PC-3 (cell line): ENCODE results near the gene THAP2. TPM values are rescaled to one million over a fixed set of nuclear protein-coding genes. Genes with fewer than 3 reads are reported as not detected.

ENCODE experiments used
- ATAC-seq: fragments of 200-7000 bp; cut with Tn5 transposase; 2 replicates; pipeline ENCODE4 v1.9.1; 2020; ENCODE audit warnings: mild to moderate bottlenecking, moderate library complexity
- Bru-seq: library from RNA; stranded (reverse); fragments of 400-500 nt; gene quantifications from one replicate; lab custom pipeline; 2021; lab: Mats Ljungman, UMichigan
- BruChase-seq, 2 experiments: library from RNA; stranded (reverse); fragments of 400-500 nt; gene quantifications; one replicate each; lab custom pipeline; 2021; lab: Mats Ljungman, UMichigan
- BruUV-seq: library from RNA; stranded (reverse); fragments of 400-500 nt; replicated peaks from 2 replicates; lab custom pipeline; 2021; lab: Mats Ljungman, UMichigan
- CTCF ChIA-PET: fragments of 300-600 bp; sonication (Branson Sonifier 250); formaldehyde crosslinking; loops from one replicate; lab custom pipeline; 2022; ENCODE audit warnings: antibody characterized with exemption; lab: Charles Lee
- POLR2A ChIA-PET: fragments of 300-600 bp; sonication (Branson Sonifier 250); formaldehyde crosslinking; loops from one replicate; lab custom pipeline; 2022; ENCODE audit warnings: antibody characterized with exemption; ENCODE audit not compliant: unreplicated experiment; lab: Charles Lee
- DNase-seq: peaks from one replicate; pipeline ENCODE4 v3.0.0-alpha.2; 2015
- H2AFZ ChIP-seq: fragments of 300-600 bp; sonication (generic); 2 replicates; pipeline ENCODE4 v1.6.0; 2016; ENCODE audit warnings: antibody characterized with exemption, low read length
- H3F3A ChIP-seq: fragments of 300-600 bp; sonication (generic); one replicate; pipeline ENCODE4 v1.6.0; 2017; ENCODE audit warnings: antibody characterized with exemption, low read length, control low read depth, mild to moderate bottlenecking; ENCODE audit not compliant: unreplicated experiment
- H3K27ac ChIP-seq: fragments of 300-600 bp; sonication (generic); 2 replicates; pipeline ENCODE4 v1.5.1; 2016; ENCODE audit warnings: mild to moderate bottlenecking, low read length
- H3K27me3 ChIP-seq: fragments of 300-600 bp; sonication (generic); 2 replicates; pipeline ENCODE4 v1.6.1; 2016; ENCODE audit warnings: low read length, mixed read lengths
- H3K36me3 ChIP-seq: fragments of 300-600 bp; sonication (generic); 2 replicates; pipeline ENCODE4 v1.6.1; 2016; ENCODE audit warnings: low read depth, mixed run types, low read length, mixed read lengths
- H3K4me1 ChIP-seq: fragments of 300-600 bp; sonication (generic); 2 replicates; pipeline ENCODE4 v1.5.1; 2016; ENCODE audit warnings: low read length; ENCODE audit not compliant: insufficient read depth
- H3K4me2 ChIP-seq: fragments of 300-600 bp; sonication (generic); 2 replicates; pipeline ENCODE4 v1.6.0; 2016; ENCODE audit warnings: low read length
- H3K4me3 ChIP-seq: fragments of 300-600 bp; sonication (generic); 2 replicates; pipeline ENCODE4 v1.5.1; 2016; ENCODE audit warnings: mild to moderate bottlenecking, low read length, mixed read lengths
- H3K79me2 ChIP-seq: fragments of 300-600 bp; sonication (generic); 2 replicates; pipeline ENCODE4 v1.6.1; 2017; ENCODE audit warnings: low read length, mixed read lengths
- H3K9ac ChIP-seq: fragments of 300-600 bp; sonication (generic); 2 replicates; pipeline ENCODE4 v1.6.0; 2016; ENCODE audit warnings: mild to moderate bottlenecking, low read length
- H3K9me2 ChIP-seq: fragments of 300-600 bp; sonication (generic); replicated peaks from 2 replicates; pipeline ENCODE4 v1.6.1; 2016; ENCODE audit warnings: mixed run types, low read length, mixed read lengths
- H3K9me3 ChIP-seq: fragments of 300-600 bp; sonication (generic); 2 replicates; pipeline ENCODE4 v1.6.1; 2016; ENCODE audit warnings: low read length, mixed read lengths
- H4K20me1 ChIP-seq: fragments of 300-600 bp; sonication (generic); 2 replicates; pipeline ENCODE4 v1.6.1; 2016; ENCODE audit warnings: low read length, mixed read lengths
- CTCF ChIP-seq: fragments of 300-600 bp; sonication (generic); conservative IDR thresholded peaks from 2 replicates; pipeline ENCODE4 v1.5.1; 2017; ENCODE audit warnings: antibody characterized with exemption, low read depth, mild to moderate bottlenecking, low read length
- EZH2 ChIP-seq: fragments of 300-600 bp; sonication (generic); IDR thresholded peaks from one replicate; pipeline ENCODE4 v1.6.1; 2017; ENCODE audit warnings: antibody characterized with exemption, mild to moderate bottlenecking, low read length; ENCODE audit not compliant: unreplicated experiment
- EZH2phosphoT487 ChIP-seq: fragments of 300-600 bp; sonication (generic); IDR thresholded peaks from 2 replicates; pipeline ENCODE4 v1.6.1; 2018; ENCODE audit warnings: mild to moderate bottlenecking, antibody characterized with exemption, low read length, borderline replicate concordance
- intact Hi-C: fragments of 100-400 bp; cut with micrococcal nuclease; formaldehyde crosslinking; loops from 2 replicates; pipeline ENCODE4 v1.9.0; 2023
- long read RNA-seq: library from polyadenylated mRNA; unstranded; transcript quantifications from one replicate; pipeline ENCODE4 v2.0.0, GENCODE V29; 2021; ENCODE audit not compliant: unreplicated experiment
- total RNA-seq: library from RNA; depleted of rRNA; stranded (reverse); fragments of >200 nt; gene quantifications from 2 replicates; pipeline ENCODE4 v1.2.3, GENCODE V29; 2014; rRNA removed

The THAP2 gene
- 1.2 and 2.4 TPM in 2 replicates for total RNA-seq
- percentile 60 among the genes with signal in this experiment for Bru-seq, nascent RNA
- percentile 75 among the genes with signal in this experiment for BruChase-seq, experiment 1, labeled RNA remaining after a 6-hour chase
- percentile 69 among the genes with signal in this experiment for BruChase-seq, experiment 2, labeled RNA remaining after a 2-hour chase
- long read RNA-seq, full-length matches to known transcripts: 11 of 15 reads
- long read RNA-seq, partial matches to known transcripts: 0 of 15 reads
- long read RNA-seq, other reads (novel, unspliced or antisense): 4 of 15 reads

GRCh38 chr12:71663561-71664410, at the start of gene THAP2, which contains the start of gene ZFC3H1:
TSS of gene THAP2 (plus strand) at chr12:71664301. CDS start at chr12:71664510, 209 bp downstream.
TSS of gene ZFC3H1 (minus strand) at chr12:71663848. CDS start at chr12:71663610, 238 bp downstream.
- CTCF ChIA-PET: interaction anchor here (0.6 to 1.5 kb wide), 3 partner anchors 22 to 83 kb away, joined by 3 to 6 read pairs (median 5); partner anchors contain the start of gene TMEM19
- Histone ChIP-seq H3K4me1 (peaks cover 18% of the 10 kb centered on the region), H3F3A (no peaks in the 10 kb centered on the region), H2AFZ (peak within 1 kb of the TSS; percentile 94), H3K9me3 (no peaks in the 10 kb centered on the region), H3K36me3 (peaks cover 20% of the 10 kb centered on the region), H3K9me2 (no peaks in the 10 kb centered on the region), H3K79me2 (peaks cover 70% of the 10 kb centered on the region), H4K20me1 (peaks cover 18% of the 10 kb centered on the region), H3K4me3 (peak within 1 kb of the TSS; percentile 95), H3K9ac (peak within 1 kb of the TSS; percentile 95), H3K27ac (peak within 1 kb of the TSS; percentile 87), H3K27me3 (no peaks in the 10 kb centered on the region), H3K4me2 (peak within 1 kb of the TSS; percentile 97)
- BruUV-seq: no TSS peak
- intact Hi-C loops: loop anchor here (1.0 to 2.0 kb wide), 3 partner anchors 23 to 91 kb away; partner anchors contain the start of genes RAB21 and TMEM19
- peak; percentile 87 for ATAC-seq
- DNase-seq: peak; percentile 99
- TF ChIP-seq EZH2phosphoT487 (no peak), CTCF (peak; percentile 48)
- POLR2A ChIA-PET: interaction anchor here (0.6 to 0.8 kb wide), 5 partner anchors 11 to 633 kb away, joined by 3 to 8 read pairs (median 4); no protein-coding TSS in a partner anchor

- Histone ChIP-seq H3K27me3 (no peaks in the 10 kb centered on the region), H4K20me1 (no peaks in the 10 kb centered on the region), H3K9me3 (no peaks in the 10 kb centered on the region), H3F3A (peaks cover 3% of the 10 kb centered on the region), H3K9me2 (no peaks in the 10 kb centered on the region), H3K4me1 (peaks cover 10% of the 10 kb centered on the region), H3K9ac (no peak overlapping the region), H3K4me2 (no peak overlapping the region), H2AFZ (no peak overlapping the region), H3K79me2 (peaks cover 8% of the 10 kb centered on the region; the same call in 1 of the 2 replicates), H3K36me3 (peaks cover 85% of the 10 kb centered on the region), H3K27ac (no peak overlapping the region), H3K4me3 (no peak overlapping the region)
- TF ChIP-seq EZH2phosphoT487 (no peak), CTCF (no peak), EZH2 (no peak)
- intact Hi-C loops: no loop called here
- BruUV-seq: no TSS peak
- DNase-seq: no peak
- CTCF ChIA-PET: no interaction called here
- no peak for ATAC-seq
- POLR2A ChIA-PET: no interaction called here
Measured at GRCh38 chr12:71621938-71622337, 42.2 kb upstream of the THAP2 start.
